Measurements from ENCODE around the gene MZT2A. TPM values are rescaled to one million over a fixed set of nuclear protein-coding genes. Genes with fewer than 3 reads are reported as not detected.
"Not testable (repeated sequence)": the region's sequence is repeated elsewhere in the genome, so short reads cannot be mapped to it uniquely, and the experiment has no call there.

The MZT2A gene
- total and polyA plus RNA-seq, 2 donors (not counting 1 experiment from before 2014, with no cell fraction given) = 30.1 to 88.4 TPM

- DNase-seq (ENCODE audit: low read depth in 2 of 2); H3K36me3 ChIP-seq (ENCODE audit: control insufficient read depth, insufficient read depth, low read length); H3K9ac ChIP-seq (ENCODE audit: insufficient read depth, low read length): not testable (repeated sequence)
Observed at GRCh38 chr2:131482506-131483155, 9.6 kb downstream of the MZT2A start.

GRCh38 chr2:131480351-131480750 is 11.8 kb downstream of the MZT2A start:
- H2AFZ ChIP-seq (ENCODE audit: low read length); H3K4me3 ChIP-seq (replicated peaks in 1 of 4; ENCODE audit: control extremely low read depth in 1 of 4, insufficient read depth in 1 of 4, low read depth in 3 of 4, low read length in 4 of 4); H3K79me2 ChIP-seq (ENCODE audit: control insufficient read depth, insufficient read depth, low read length); DNase-seq (ENCODE audit: low read depth in 2 of 2); H3K4me2 ChIP-seq (ENCODE audit: extremely low read depth, insufficient read depth, low read length); H3K9me3 ChIP-seq (ENCODE audit: control insufficient read depth, insufficient read depth, low read depth, low read length); H3K4me1 ChIP-seq (ENCODE audit: control insufficient read depth, extremely low read depth, insufficient read depth, low read length); H3K9ac ChIP-seq (ENCODE audit: insufficient read depth, low read length); H3K36me3 ChIP-seq (ENCODE audit: control insufficient read depth, insufficient read depth, low read length); H3K27ac ChIP-seq (ENCODE audit: insufficient read depth, low read length); H4K20me1 ChIP-seq (ENCODE audit: control insufficient read depth, extremely low read depth, insufficient read depth, low read length); H3K27me3 ChIP-seq (ENCODE audit: control insufficient read depth, insufficient read depth, low read length): not testable (repeated sequence)

More at GRCh38 chr2:131482506-131483155, 9.6 kb downstream of the MZT2A start:
- H3K4me2 ChIP-seq (ENCODE audit: extremely low read depth, insufficient read depth, low read length); H3K79me2 ChIP-seq (ENCODE audit: control insufficient read depth, insufficient read depth, low read length); H3K4me1 ChIP-seq (ENCODE audit: control insufficient read depth, extremely low read depth, insufficient read depth, low read length); H3K9me3 ChIP-seq (ENCODE audit: control insufficient read depth, insufficient read depth, low read depth, low read length); H3K27ac ChIP-seq (ENCODE audit: insufficient read depth, low read length); H3K27me3 ChIP-seq (ENCODE audit: control insufficient read depth, insufficient read depth, low read length); H2AFZ ChIP-seq (ENCODE audit: low read length); H4K20me1 ChIP-seq (ENCODE audit: control insufficient read depth, extremely low read depth, insufficient read depth, low read length); H3K4me3 ChIP-seq (replicated peaks in 1 of 4; ENCODE audit: control extremely low read depth in 1 of 4, insufficient read depth in 1 of 4, low read depth in 3 of 4, low read length in 4 of 4): not testable (repeated sequence)

- not testable (repeated sequence) for H2AFZ ChIP-seq (ENCODE audit: low read length)
Observed at GRCh38 chr2:131478850-131479461, 13.2 kb downstream of the MZT2A start.

DNA sequence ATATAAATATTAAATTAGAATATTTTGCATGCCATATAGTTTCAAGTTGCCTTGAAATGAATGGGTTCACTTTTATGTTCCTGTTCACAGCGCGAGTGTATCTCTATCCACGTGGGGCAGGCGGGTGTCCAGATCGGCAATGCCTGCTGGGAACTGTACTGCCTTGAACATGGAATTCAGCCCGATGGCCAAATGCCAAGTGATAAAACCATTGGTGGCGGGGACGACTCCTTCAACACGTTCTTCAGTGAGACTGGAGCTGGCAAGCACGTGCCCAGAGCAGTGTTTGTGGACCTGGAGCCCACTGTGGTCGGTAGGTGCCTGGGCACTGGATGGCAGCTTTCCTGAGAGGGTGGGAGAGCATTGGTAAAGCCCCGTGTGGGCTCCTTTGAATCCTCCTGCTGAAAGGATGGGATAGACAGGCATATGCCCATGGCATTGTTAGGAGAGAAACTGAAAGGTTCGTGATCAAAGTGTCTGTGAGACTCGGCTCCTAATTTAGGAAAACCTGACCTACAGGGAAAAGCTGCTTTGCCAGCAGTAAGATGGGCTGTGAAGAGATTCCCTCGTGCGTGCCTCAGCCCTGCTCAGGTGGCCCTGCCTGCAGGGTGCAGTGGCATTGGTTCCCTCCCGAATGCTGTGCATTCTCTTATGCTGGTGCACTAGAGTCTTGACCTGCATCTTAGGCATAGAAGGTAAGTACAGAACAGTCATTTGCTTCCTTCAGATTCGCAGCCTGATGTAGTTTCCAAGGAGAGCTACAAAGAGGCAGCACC is 13.9 kb downstream of the MZT2A start:
- DNase-seq (ENCODE audit: low read depth in 2 of 2); H3K9me3 ChIP-seq (ENCODE audit: control insufficient read depth, insufficient read depth, low read depth, low read length); H4K20me1 ChIP-seq (ENCODE audit: control insufficient read depth, extremely low read depth, insufficient read depth, low read length); H3K9ac ChIP-seq (ENCODE audit: insufficient read depth, low read length); H3K36me3 ChIP-seq (ENCODE audit: control insufficient read depth, insufficient read depth, low read length); H2AFZ ChIP-seq (ENCODE audit: low read length); H3K4me2 ChIP-seq (ENCODE audit: extremely low read depth, insufficient read depth, low read length); H3K27ac ChIP-seq (ENCODE audit: insufficient read depth, low read length); H3K79me2 ChIP-seq (ENCODE audit: control insufficient read depth, insufficient read depth, low read length); H3K4me3 ChIP-seq (replicated peaks in 1 of 4; ENCODE audit: control extremely low read depth in 1 of 4, insufficient read depth in 1 of 4, low read depth in 3 of 4, low read length in 4 of 4); H3K4me1 ChIP-seq (ENCODE audit: control insufficient read depth, extremely low read depth, insufficient read depth, low read length); H3K27me3 ChIP-seq (ENCODE audit: control insufficient read depth, insufficient read depth, low read length): not testable (repeated sequence)

More at GRCh38 chr2:131478850-131479461, 13.2 kb downstream of the MZT2A start:
- H3K9ac ChIP-seq (ENCODE audit: insufficient read depth, low read length); H3K4me3 ChIP-seq (replicated peaks in 1 of 4; ENCODE audit: control extremely low read depth in 1 of 4, insufficient read depth in 1 of 4, low read depth in 3 of 4, low read length in 4 of 4); H3K27ac ChIP-seq (ENCODE audit: insufficient read depth, low read length); H3K27me3 ChIP-seq (ENCODE audit: control insufficient read depth, insufficient read depth, low read length); H3K79me2 ChIP-seq (ENCODE audit: control insufficient read depth, insufficient read depth, low read length); DNase-seq (ENCODE audit: low read depth in 2 of 2); H3K4me1 ChIP-seq (ENCODE audit: control insufficient read depth, extremely low read depth, insufficient read depth, low read length); H3K36me3 ChIP-seq (ENCODE audit: control insufficient read depth, insufficient read depth, low read length); H4K20me1 ChIP-seq (ENCODE audit: control insufficient read depth, extremely low read depth, insufficient read depth, low read length); H3K9me3 ChIP-seq (ENCODE audit: control insufficient read depth, insufficient read depth, low read depth, low read length); H3K4me2 ChIP-seq (ENCODE audit: extremely low read depth, insufficient read depth, low read length): not testable (repeated sequence)

DNA sequence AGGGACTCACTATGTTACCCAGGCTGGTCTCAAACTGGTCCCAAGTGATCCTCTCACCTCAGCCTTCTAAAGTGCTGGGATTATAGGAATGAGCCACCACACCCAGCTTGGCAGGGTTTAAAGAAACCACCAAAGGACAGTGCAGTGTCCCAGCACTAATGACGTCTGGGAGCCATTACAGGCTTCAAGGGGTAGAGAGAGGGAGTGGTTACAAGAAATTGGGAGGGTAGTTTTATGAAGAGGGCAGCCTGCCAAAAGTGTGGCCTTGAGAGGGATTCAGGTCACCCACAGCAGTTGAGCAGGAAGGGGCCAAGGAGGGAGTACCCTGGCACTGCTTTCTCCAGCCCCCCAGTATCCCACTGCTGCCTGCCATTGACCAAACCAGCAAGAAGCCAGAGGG is 15.0 kb downstream of the MZT2A start:
- H3K4me2 ChIP-seq (ENCODE audit: extremely low read depth, insufficient read depth, low read length); H3K27ac ChIP-seq (ENCODE audit: insufficient read depth, low read length); H3K27me3 ChIP-seq (ENCODE audit: control insufficient read depth, insufficient read depth, low read length); H3K9me3 ChIP-seq (ENCODE audit: control insufficient read depth, insufficient read depth, low read depth, low read length); DNase-seq (ENCODE audit: low read depth in 2 of 2); H3K4me1 ChIP-seq (ENCODE audit: control insufficient read depth, extremely low read depth, insufficient read depth, low read length); H4K20me1 ChIP-seq (ENCODE audit: control insufficient read depth, extremely low read depth, insufficient read depth, low read length); H3K79me2 ChIP-seq (ENCODE audit: control insufficient read depth, insufficient read depth, low read length); H3K4me3 ChIP-seq (replicated peaks in 1 of 4; ENCODE audit: control extremely low read depth in 1 of 4, insufficient read depth in 1 of 4, low read depth in 3 of 4, low read length in 4 of 4); H2AFZ ChIP-seq (ENCODE audit: low read length); H3K9ac ChIP-seq (ENCODE audit: insufficient read depth, low read length); H3K36me3 ChIP-seq (ENCODE audit: control insufficient read depth, insufficient read depth, low read length): not testable (repeated sequence)

- DNase-seq (ENCODE audit: low read depth in 2 of 2); H3K9me3 ChIP-seq (ENCODE audit: control insufficient read depth, insufficient read depth, low read depth, low read length): not testable (repeated sequence)
Observed at GRCh38 chr2:131476363-131476762, 15.8 kb downstream of the MZT2A start.

More at GRCh38 chr2:131476363-131476762, 15.8 kb downstream of the MZT2A start:
- H3K79me2 ChIP-seq (ENCODE audit: control insufficient read depth, insufficient read depth, low read length); H4K20me1 ChIP-seq (ENCODE audit: control insufficient read depth, extremely low read depth, insufficient read depth, low read length); H3K4me3 ChIP-seq (replicated peaks in 1 of 4; ENCODE audit: control extremely low read depth in 1 of 4, insufficient read depth in 1 of 4, low read depth in 3 of 4, low read length in 4 of 4); H2AFZ ChIP-seq (ENCODE audit: low read length); H3K36me3 ChIP-seq (ENCODE audit: control insufficient read depth, insufficient read depth, low read length); H3K27ac ChIP-seq (ENCODE audit: insufficient read depth, low read length); H3K4me2 ChIP-seq (ENCODE audit: extremely low read depth, insufficient read depth, low read length); H3K9ac ChIP-seq (ENCODE audit: insufficient read depth, low read length); H3K27me3 ChIP-seq (ENCODE audit: control insufficient read depth, insufficient read depth, low read length); H3K4me1 ChIP-seq (ENCODE audit: control insufficient read depth, extremely low read depth, insufficient read depth, low read length): not testable (repeated sequence)
